Lung (tissue), 12 donors: ENCODE results near the gene RER1. TPM values are rescaled to one million over a fixed set of nuclear protein-coding genes. Genes with fewer than 3 reads are reported as not detected.

Experiments used
- ATAC-seq: fragments of 200-7000 bp; cut with Tn5 transposase; one replicate; pipeline ENCODE4 v1.9.1; 2020; ENCODE audit warnings: moderate number of reproducible peaks; ENCODE audit not compliant: insufficient read depth, low FRiP score
- DNase-seq, 3 donors: peaks; one replicate each; pipeline ENCODE4 v3.0.0-alpha.2; 2013 to 2017
- H3K27ac ChIP-seq, 2 donors: one replicate each; pipeline ENCODE4 v1.5.1; 2013; ENCODE audit warnings: mild to moderate bottlenecking in 2 of 2, moderate library complexity in 2 of 2, control low read depth in 1 of 2, inconsistent platforms in 1 of 2, low read depth in 1 of 2, low read length in 1 of 2
- H3K27me3 ChIP-seq, 3 donors: one replicate each; pipeline ENCODE4 v1.5.1; 2013; ENCODE audit warnings: low read length in 2 of 3; ENCODE audit not compliant: control insufficient read depth in 3 of 3, insufficient read depth in 3 of 3
- H3K36me3 ChIP-seq, 4 donors: one replicate each; pipeline ENCODE4 v1.5.1; 2013; ENCODE audit warnings: low read length in 4 of 4, mild to moderate bottlenecking in 1 of 4, moderate library complexity in 1 of 4; ENCODE audit not compliant: control insufficient read depth in 4 of 4, insufficient read depth in 4 of 4
- H3K4me1 ChIP-seq, 5 donors: one replicate each; pipeline ENCODE4 v1.5.1; 2013; ENCODE audit warnings: low read length in 5 of 5, mild to moderate bottlenecking in 2 of 5, moderate library complexity in 1 of 5; ENCODE audit not compliant: control insufficient read depth in 5 of 5, insufficient read depth in 5 of 5
- H3K4me3 ChIP-seq: one replicate; pipeline ENCODE4 v1.5.1; 2013; ENCODE audit warnings: mild to moderate bottlenecking, control low read depth, moderate library complexity
- H3K9ac ChIP-seq, 2 donors: one replicate each; pipeline ENCODE4 v1.5.1; 2013; ENCODE audit warnings: low read length in 2 of 2, control low read depth in 1 of 2; ENCODE audit not compliant: insufficient read depth in 1 of 2
- H3K9me3 ChIP-seq, 4 donors: one replicate each; pipeline ENCODE4 v1.5.1; 2013; ENCODE audit warnings: low read length in 3 of 4, mild to moderate bottlenecking in 1 of 4, moderate library complexity in 1 of 4; ENCODE audit not compliant: control insufficient read depth in 4 of 4, insufficient read depth in 3 of 4
- CTCF ChIP-seq: IDR thresholded peaks from 2 replicates; pipeline ENCODE4 v1.5.1; 2012; ENCODE audit warnings: mild to moderate bottlenecking; ENCODE audit errors: control extremely low read depth, extremely low read depth
- WGBS, 2 donors: extraction: QIAGEN DNeasy Blood & Tissue Kit; methylation state at CpG; one replicate each; pipeline ENCODE4 v1.1.7; 2013; 5-methylcytosine and 5-hydroxymethylcytosine counted together
- polyA plus RNA-seq, 2 donors: library from polyadenylated mRNA; stranded (reverse); fragments of 200-250 nt; gene quantifications; one replicate each; pipeline ENCODE4 v1.2.1, GENCODE V29; 2013
- total RNA-seq, 2 donors: library from RNA; depleted of rRNA in 1 of 2; stranded (reverse); fragments of >200 nt in 1 of 2; gene quantifications; one replicate each; pipeline ENCODE4 v1.2.1, GENCODE V29; 2014 to 2021
- donor health status: control.
- donor health status: control.
- donor health status: Bipolar disorder and iron deficiency.
- donor health status: healthy.
- donor health status: DM: yes; HTN: yes; CAD: no.

Gene RER1
- total and polyA plus RNA-seq, 4 donors: 71.7 to 134 (median 87.9) TPM

GRCh38 chr1:2404890-2405511 lies 13.4 kb downstream of the RER1 start:
- no peak for ATAC-seq
- no peak overlapping the region for H3K4me3 ChIP-seq
- H3K27me3 ChIP-seq: no peaks in the 10 kb centered on the region
- peaks cover 10 to 83% (median 22%) of the 10 kb centered on the region in 4 donors for H3K36me3 ChIP-seq
- H3K9me3 ChIP-seq: no peaks in the 10 kb centered on the region
- 89 to 90% methylated on average over 24 of the region's 24 CpGs for WGBS, 2 donors
- TF ChIP-seq CTCF: no peak
- H3K4me1 ChIP-seq: peaks cover 0 to 4% (median 0%) of the 10 kb centered on the region in 5 donors
- no peak overlapping the region for H3K9ac ChIP-seq
- no peak for DNase-seq
- H3K27ac ChIP-seq: no peak overlapping the region

- DNase-seq: no peak
- no peaks in the 10 kb centered on the region for H3K27me3 ChIP-seq
- H3K4me3 ChIP-seq: no peak overlapping the region
- H3K9me3 ChIP-seq: no peaks in the 10 kb centered on the region
- H3K36me3 ChIP-seq: peaks cover 10 to 77% (median 19%) of the 10 kb centered on the region in 4 donors
- no peak for ATAC-seq
- no peak overlapping the region for H3K27ac ChIP-seq
- WGBS, 2 donors: 84 to 86% methylated on average over 26 to 28 of the region's 28 CpGs
- no peak for TF ChIP-seq CTCF
- H3K9ac ChIP-seq: no peak overlapping the region
- H3K4me1 ChIP-seq: peaks cover 0 to 4% (median 0%) of the 10 kb centered on the region in 5 donors
Observed at GRCh38 chr1:2405588-2406295, 14.1 kb downstream of the RER1 start.

- Histone ChIP-seq H3K27me3 (no peaks in the 10 kb centered on the region), H3K9me3 (no peaks in the 10 kb centered on the region), H3K9ac (no peak overlapping the region), H3K36me3 (peaks cover 10 to 70% (median 17%) of the 10 kb centered on the region in 4 donors), H3K4me1 (peaks cover 0 to 4% (median 1%) of the 10 kb centered on the region in 5 donors), H3K4me3 (no peak overlapping the region), H3K27ac (no peak overlapping the region)
- 87 to 91% methylated on average over 26 of the region's 26 CpGs for WGBS, 2 donors
- DNase-seq (no peak), ATAC-seq (no peak)
- TF ChIP-seq CTCF: no peak
Observed at GRCh38 chr1:2406451-2407041, 14.9 kb downstream of the RER1 start.
